Activated naive CD4-positive, alpha-beta T cell treated with anti-CD3 and anti-CD28 coated beads, Interleukin-2, amount 50 U/mL, for 16 hours (primary cell): ENCODE data around the gene SDCBP2.

Source experiments
- DNase-seq: peaks from one replicate; pipeline ENCODE4 v3.0.0-alpha.2; 2020

The SDCBP2 gene

DNA sequence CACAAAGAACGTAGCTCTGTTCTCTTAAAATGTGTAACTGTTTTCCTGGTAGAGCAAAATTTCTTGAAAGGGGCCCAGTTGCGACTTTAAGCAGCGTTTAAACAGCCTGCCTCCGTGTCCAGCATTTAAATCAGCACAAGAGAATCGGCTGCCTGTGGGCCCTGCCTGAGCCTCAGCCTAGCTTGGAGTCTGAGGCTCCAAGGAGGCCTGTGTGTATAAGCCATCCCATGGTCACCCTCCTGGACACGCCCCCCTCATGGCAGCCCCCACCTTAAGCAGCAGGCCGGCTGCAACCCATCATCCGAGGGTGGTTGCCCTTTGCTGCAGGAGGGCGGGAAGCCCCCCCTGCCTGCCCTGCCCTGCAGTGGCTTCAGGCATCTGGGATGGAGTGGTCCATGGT lies 18.9 kb downstream of the SDCBP2 start:
- DNase-seq: no peak

DNA sequence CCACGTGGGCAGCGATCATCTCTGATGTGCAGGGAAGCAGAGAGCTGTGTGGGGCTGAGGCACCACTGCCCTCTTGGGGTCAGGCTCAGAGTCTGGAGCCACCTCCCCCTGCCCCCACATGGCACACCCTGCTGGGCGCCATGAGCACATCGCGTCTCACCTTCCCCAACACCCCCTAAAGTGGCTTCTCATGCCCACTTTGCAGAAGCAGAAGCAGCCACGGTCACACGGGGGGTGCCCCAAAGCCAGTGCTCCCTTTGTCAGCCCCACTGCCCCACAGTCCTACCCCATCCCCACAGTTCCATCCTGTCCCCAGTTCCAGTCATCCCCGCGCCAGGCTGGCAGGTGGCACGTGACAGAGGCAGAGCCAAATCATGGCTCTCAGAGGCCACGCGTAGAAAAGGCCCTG lies 19.5 kb downstream of the SDCBP2 start:
- no peak for DNase-seq

DNA sequence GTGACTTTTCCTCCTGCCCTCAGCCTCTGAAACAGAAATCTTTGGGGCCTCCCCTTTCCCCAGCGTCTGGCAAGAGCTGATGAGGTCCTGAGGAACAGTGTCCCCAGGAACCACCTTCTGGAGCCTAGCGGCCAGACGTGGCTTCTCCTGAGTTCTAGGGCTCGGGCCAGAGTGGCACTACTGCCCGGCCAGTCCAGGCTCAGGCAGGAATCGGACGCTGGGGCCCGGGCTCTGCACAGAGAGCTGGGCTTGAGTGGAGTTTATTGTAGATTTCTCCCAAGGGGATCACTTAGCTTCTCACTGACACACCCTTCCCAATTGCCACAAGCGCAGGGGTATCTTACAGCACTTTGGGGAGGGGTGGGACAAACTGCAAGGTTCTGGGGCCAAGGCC lies 20.2 kb downstream of the SDCBP2 start:
- DNase-seq: no peak

DNA sequence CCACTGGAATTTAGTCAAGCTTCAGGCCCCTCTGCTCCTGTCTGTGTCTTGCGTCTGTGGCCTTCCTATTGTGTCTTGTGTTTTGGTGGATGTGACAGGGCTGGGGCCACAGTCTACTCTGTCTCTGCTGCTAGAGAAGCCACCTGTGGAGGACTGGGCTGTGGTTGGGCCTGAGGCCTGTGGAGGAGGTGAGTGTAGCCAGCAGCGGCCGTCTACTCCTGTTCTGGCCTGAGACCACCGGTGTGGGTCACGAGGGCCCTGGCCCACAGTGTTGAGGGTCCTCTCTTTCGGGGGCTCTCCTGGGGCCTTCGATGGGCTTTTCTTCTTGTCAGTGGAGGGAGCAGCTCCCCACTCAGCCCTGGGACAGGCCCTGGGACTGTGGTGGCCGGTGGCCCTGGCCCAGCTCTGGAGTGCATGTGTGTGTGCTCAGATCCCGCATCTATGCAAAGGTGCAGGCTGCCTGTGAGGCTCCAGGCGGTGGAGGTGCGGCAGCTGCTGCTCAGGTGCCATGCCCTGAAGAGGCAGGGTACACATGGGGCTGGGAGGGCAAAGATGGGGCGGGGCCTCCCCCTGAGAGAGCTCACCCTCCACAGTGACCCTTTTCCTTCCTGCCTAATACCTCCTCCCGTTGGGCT lies 20.8 kb downstream of the SDCBP2 start:
- DNase-seq: no peak

DNA sequence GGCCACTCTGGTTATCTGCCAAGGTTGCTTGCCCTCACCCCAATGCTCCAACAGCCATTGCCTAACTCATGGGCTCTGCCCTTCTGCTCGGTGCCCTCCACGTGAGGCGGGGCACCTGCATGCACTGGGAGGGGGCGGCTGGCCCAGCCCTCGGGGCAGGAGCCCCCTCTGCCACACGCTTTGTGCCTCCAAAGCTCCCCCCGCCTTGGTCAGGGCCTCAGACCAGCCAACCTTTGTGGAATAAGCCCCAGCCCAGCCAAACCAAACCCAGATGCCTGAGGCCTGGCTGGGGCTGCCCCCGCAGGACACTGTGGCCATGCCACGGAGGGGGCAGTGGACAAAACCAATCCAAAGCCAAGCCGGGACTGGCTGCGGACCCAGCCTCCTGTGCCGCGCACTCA lies 21.4 kb downstream of the SDCBP2 start:
- no peak for DNase-seq

DNA sequence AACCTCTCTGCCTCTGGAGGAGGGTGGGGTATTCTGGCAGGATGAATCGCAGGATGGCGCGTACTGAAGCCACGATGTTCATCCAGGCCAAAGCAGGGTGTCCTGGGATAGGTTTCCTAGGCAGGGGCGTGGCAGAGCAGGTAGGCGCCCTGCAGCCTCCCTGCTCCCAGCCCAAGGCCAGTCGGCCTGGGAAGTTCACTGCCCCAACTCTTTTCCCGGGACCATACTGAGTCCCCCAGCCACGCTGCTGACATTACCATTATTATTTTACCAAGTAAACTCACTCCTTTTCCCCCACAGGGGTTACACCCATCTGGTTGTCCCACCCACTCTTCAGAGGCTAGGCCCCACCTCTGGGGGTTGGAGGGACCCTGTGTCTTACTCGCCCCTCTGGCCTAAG lies 21.8 kb downstream of the SDCBP2 start:
- DNase-seq: no peak

DNA sequence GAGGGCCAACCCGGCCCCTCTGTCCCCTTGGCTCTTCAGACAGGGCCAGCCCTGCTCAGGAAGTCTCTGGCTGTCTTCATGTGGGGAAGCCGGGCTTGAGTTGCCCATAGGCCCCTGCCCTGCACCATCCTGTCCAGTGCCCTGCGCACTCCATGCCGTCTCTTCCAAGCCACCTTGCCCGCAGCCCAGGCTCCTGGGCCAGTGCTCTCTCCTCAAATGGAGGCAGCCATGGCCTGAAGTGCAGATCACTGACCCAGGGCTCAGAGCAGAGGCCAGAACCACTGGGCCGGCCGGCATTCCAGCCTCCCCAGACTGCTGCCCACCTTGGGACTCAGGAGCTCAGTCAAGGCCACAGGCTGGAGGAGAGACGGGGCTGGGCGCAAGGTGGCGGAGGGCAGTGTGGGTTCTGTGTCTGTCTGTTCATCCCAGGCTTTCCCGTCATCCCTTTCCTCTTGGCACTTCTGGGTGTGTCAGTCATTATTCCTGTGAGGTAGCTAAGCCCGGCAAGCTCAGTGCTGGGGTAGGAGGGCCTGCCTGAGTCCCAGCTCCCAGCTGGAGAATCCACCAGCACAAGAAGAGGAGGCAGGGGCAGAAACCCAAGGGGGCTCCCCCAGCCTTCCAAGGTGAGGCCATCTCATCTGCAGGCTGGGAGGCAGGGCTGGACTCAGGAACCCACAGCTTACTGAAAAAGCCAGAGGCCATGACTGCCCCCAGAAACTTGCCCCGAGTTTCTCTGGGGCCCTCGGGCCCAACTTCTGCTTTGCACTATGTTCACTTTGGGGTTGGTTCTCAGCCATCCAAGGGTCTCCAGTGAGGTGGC lies 22.4 kb downstream of the SDCBP2 start:
- DNase-seq: no peak

DNA sequence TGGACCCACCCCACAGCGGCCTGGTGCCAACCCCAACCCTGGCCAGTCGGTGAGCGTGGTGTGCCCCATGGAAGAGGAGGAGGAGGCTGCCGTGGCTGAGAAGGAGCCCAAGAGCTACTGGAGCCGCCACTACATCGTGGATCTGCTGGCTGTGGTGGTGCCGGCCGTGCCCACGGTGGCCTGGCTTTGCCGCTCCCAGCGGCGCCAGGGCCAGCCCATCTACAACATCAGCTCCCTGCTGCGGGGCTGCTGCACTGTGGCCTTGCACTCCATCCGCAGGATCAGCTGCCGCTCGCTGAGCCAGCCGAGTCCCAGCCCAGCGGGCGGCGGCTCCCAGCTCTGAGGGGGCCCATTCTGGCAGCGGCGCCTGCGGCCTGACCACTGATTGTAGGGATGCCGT lies 23.2 kb downstream of the SDCBP2 start:
- DNase-seq: no peak

DNA sequence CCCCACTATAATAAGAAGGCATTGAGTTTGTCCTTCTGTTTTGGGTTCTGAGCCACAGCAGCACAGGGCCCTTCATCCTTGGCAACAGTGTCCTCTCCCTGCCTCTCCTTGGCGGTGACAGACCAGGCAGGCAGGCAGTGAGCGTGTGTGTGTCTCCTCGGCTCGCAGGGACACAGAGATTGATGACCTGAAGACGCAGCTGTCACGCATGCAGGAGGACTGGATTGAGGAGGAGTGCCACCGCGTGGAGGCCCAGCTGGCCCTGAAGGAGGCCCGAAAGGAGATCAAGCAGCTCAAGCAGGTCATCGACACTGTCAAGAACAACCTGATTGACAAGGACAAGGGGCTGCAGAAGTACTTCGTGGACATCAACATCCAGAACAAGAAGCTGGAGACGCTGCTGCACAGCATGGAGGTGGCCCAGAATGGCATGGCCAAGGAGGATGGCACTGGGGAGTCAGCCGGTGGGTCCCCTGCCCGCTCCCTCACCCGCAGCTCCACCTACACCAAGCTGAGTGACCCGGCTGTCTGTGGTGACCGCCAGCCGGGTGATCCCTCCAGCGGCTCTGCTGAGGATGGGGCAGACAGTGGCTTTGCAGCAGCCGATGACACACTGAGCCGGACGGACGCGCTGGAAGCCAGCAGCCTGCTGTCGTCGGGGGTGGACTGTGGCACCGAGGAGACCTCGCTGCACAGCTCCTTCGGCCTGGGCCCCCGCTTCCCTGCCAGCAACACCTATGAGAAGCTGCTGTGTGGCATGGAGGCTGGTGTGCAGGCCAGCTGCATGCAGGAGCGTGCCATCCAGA lies 24.0 kb downstream of the SDCBP2 start:
- no peak for DNase-seq

DNA sequence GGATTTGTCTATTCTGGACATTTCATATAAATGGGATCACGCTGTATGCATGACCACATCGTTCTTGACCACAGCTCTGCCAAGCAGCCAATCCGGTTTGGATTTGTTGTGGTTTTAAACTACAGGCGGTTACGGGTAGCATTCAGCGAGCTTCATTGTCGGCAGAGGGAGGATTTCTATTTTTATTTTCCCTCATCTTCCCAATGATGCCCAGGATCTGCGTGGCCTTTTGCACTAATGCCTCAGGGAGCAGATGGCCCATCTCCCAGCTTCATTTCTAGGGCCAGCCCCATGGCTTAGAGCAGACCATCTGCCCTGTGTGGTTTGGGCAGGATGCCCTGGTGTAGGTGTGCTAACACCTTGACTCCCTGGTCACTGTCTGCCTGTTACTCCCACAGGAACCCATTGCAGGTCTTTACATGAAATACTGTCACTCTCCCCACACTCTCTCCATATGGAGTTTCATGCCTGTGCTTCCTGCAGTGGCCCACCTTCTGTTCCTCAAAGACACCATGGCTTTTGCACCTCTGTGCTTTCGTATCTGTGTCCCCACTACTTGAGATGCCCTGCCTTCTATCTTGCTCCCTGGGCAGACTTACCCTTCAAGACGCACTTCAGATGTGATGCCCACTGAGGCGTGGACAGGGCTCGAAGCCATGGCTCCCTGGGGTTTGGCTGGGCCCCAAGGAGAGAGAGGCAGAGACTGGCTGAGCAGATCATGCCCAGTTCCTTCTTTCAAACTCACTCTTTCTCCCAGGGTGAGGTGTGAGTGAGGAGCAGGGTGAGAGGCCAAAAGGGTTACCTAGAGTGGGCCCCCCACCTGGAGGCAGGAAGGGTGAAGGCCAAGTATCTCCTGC lies 26.0 kb downstream of the SDCBP2 start:
- DNase-seq: no peak

DNA sequence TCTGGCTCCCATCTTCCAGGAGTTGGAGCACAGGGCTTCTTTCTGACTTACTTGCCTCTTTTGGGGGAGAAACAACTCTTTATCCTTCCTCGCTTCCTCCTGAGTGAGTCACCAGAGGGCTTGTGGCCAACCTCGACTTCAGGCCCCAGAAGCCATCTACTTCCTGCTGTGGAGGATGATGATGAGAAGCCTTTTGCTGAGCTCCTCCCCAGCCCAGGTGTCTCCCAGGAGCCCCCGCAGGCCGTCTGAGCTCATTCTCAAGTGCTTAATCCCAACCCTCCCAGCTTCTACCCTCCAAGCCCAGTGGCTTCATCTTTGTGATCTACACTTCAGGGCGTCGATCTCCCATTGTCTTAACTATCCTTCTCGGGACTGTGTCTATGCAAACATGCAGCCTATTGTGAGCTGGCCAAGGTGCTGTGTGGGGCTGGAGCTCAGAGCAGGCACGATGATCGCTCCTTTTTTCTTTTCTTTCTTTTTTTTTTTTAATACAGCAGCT lies 27.9 kb downstream of the SDCBP2 start:
- peak; percentile 50 for DNase-seq

DNA sequence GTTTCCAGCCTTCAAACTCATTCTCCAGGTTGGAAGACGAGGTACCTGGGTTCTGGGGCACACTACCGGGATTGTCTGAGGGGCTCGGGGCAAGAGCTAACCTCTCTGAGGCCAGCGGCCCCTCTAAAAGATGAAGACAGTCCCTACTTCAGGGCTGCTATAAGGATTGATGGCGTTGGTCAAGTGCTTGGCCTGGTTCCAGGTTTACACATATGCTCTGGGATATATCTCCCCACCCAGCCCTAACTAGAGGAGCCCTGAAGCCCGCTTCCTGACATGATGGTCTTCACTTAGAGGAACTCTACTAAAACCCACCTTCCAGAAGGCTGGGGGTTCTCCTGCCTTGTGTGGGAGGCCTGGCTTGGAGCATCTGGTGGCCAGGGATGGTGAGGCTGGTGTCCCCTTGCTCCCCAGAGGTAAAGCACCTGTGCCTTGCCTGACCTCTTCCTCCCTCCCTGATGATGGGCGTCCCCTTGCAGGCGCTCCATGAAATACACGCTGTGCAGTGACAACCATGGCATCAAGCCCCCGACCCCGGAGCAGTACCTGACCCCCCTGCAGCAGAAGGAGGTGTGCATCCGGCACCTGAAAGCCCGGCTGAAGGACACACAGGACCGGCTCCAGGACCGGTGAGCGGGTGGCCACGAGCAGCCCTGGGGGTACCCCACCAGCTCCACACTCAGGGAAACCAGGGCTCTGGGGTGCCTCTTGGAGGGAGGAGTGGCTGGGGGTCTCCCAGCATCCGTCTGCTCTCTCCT lies 28.7 kb downstream of the SDCBP2 start:
- DNase-seq: no peak

DNA sequence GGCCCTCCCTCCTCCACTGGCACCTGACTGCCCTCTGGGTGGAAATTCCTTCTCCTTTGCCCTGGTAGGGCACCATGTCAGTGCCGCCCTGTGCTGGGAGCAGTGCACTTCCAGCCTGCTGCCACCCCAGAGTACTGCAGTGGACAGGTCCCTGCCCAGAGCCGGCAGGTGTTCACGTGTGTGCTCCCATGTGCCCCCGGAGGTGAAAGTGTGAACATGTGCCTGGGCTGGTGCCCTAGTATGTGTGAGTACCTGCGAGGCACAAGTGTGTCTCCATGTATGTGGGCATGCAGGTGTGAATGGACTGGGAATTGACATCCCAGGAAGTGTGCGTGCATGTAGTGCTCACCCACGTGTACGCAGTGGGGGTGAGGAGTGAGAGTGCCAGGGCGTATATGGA lies 29.4 kb downstream of the SDCBP2 start:
- DNase-seq: peak; percentile 62

DNA sequence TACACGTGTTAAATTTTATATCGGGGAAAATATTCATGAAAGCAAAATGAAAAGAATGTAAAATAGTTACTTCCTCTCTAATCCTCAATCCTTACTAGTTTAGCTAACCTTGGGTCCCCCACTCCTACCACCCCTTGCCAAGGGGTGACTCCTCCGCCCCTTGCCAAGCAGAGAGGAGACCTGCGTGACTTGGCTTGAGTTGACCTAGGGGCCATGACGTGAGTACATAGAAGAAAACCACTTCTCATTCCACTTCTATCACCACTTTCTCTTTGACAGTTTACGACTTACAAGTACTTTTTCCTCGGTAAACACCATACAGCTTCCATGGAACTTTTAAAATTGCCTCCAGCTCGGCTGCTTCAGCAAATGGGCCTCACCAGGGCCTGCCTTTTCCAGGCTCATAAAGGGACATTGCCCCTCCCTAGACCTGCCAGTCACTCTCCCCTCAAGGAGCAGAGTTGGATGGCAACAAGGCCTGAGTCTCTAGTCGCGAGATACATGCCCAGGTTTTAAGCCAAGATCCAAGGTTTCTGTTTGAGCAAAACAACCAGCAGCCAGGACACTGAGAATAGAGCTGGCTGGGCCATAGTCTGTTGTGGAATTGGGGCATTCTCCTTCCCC lies 29.9 kb downstream of the SDCBP2 start:
- DNase-seq: no peak

DNA sequence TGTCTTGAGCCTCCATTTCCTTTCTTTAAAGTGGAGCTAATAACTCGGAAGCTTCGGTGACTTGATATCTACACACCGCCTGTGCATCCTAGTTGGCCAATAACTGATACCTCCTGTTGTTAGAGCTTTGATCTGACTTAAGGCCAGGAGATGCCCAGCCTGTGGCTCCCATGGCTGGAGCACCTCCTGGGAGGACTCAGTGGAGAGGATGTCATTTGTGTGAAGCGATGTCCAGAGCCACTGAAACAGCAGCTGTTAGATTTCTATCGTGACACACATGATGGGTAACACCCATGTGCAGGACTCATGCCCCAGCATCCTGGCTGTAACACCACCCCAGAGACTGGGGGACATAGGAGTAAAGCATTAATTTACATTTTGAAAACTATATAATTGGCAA lies 30.8 kb downstream of the SDCBP2 start:
- no peak for DNase-seq

DNA sequence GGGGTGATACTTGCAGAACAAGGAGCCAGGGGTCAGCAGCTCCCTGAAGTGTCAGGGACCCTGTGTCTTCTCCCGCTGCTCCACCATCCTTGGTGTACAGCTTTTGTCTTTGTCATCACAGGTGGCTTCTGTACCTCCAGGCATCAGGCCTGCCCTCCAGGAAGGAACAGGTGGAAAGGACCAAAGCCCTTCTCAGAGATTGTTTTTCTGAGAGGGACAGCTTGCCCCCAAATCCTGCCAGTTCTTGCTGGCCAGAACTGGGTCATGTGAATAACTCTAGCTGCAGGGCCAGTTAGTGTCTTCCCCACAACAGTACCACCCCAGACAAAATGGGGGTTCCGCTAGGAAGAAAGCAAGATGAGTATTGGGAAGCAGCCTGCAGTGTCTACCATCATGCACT lies 31.5 kb downstream of the SDCBP2 start:
- DNase-seq: no peak

DNA sequence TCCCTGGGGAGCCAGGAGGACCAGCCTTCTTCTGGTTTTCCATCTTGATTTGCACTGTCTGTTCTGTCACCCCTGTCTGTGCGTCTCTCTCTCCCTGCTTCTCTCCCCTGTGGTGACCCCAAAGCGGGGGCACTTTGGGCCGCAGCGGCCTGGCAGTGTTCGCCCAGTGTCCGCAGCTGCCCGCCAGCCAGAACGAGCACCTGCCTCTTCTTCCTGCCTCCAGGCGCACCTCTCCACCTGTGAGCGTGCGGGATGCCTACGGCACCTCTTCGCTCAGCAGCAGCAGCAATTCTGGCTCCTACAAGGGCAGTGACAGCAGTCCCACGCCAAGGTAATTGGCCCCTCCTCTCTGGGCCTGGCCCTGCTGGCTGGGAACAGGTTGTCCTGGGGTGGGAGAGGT lies 32.0 kb downstream of the SDCBP2 start:
- DNase-seq: no peak

DNA sequence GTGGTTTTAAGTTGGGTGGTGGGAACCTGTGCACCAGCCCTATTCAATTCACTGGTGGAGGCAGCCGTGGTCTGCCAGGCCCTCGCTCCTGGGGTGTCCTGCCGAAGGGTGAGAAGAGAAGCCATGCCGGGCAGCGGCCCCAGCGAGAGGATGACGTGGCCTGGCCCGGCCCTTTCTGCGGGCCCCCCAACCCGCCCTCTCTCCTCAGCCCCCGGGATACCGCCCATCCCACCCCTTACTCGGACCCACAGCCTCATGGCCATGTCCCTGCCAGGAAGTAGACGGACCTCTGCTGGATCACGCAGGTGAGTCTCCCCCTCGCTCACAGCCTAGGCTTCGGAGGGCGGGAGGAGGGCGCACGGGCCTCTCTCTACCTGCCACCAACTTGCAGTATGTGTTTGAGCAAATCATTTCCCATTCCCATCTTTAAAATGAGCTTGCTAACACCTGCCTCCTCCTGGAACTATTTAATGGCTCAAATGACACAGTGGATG lies 32.8 kb downstream of the SDCBP2 start:
- no peak for DNase-seq

DNA sequence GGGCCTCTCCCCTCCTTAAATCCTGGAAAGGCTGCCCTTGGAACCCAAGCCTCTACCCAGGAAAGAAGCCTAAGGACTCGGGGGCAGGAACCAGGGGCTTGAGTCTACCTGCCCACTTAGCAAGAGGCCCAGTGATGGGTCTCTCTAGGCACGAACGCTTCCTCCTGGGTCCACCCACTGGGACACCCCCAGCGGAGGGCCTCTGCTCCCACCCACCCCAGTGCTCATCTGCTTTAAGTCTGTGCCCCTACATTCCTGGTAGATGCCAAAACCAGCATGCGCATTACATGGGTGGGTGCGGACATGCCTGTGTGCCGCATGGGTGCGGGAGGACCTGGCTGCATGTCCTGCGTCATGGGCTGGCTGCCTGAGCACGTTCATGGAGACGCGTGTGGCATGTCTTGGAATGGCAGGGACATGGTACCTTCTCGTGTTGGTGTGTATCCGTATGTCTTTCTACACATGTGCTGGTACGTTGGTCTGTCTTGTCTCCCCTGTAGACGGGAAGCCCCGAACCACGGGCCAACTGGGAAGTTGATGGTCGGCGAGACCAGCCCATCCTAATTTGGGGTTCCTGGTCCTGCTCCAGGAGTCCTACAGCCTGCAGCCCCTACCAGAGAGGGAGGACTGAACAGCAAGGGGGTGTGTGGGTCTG lies 33.5 kb downstream of the SDCBP2 start:
- DNase-seq: no peak

DNA sequence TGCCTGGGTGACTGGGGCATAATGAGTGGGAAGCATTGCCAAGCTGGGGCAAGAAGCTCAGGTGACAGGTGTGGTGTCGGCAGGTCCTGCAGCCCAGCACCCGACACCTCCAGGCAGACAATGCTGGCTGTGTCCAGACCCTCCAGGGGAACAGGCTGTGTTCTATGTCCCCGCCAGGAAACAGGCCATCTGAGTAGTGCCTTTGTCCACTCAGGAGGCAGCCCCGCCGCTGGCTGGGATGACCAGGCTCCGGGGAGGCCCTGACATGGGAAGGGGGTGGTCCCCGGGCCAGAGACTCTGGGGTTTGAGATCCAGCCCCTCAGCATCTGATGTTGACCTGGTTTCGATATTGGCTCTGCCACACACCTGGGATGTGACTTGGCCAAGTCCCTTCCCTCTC lies 34.4 kb downstream of the SDCBP2 start:
- DNase-seq: no peak
